Stimulated activated CD4-positive, alpha-beta T cell treated with anti-CD3 and anti-CD28 coated beads, TNF-alpha, amount 100 ng/mL, for 24 hours (primary cell): ENCODE data around the gene BIN1.

Experiments
- DNase-seq, 3 experiments: peaks; one replicate each; pipeline ENCODE4 v3.0.0-alpha.2; 2020; ENCODE audit warnings: low read depth in 3 of 3

BIN1 gene

GRCh38 chr2:126999106-126999756, 107.7 kb downstream of the BIN1 start:
- DNase-seq = no peak

- DNase-seq = no peak
These were observed 108.5 kb downstream of the BIN1 start for GRCh38 chr2:126998486-126998885.
